ENCODE measurements around the gene RASGRP1. TPM values are rescaled to one million over a fixed set of nuclear protein-coding genes. Genes with fewer than 3 reads are reported as not detected.

The RASGRP1 gene
- total RNA-seq, 1 donor from 2014 or later: 1.6 TPM

- H3K4me1 Mint-ChIP-seq: no peaks in the 10 kb centered on the region
- TF ChIP-seq, protein P1, sequence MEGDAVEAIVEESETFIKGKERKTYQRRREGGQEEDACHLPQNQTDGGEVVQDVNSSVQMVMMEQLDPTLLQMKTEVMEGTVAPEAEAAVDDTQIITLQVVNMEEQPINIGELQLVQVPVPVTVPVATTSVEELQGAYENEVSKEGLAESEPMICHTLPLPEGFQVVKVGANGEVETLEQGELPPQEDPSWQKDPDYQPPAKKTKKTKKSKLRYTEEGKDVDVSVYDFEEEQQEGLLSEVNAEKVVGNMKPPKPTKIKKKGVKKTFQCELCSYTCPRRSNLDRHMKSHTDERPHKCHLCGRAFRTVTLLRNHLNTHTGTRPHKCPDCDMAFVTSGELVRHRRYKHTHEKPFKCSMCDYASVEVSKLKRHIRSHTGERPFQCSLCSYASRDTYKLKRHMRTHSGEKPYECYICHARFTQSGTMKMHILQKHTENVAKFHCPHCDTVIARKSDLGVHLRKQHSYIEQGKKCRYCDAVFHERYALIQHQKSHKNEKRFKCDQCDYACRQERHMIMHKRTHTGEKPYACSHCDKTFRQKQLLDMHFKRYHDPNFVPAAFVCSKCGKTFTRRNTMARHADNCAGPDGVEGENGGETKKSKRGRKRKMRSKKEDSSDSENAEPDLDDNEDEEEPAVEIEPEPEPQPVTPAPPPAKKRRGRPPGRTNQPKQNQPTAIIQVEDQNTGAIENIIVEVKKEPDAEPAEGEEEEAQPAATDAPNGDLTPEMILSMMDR (conservative IDR thresholded peaks at IDR 0.05): no peak
- no peak overlapping the region for H3K27ac Mint-ChIP-seq (ENCODE audit: unreplicated experiment)
- H3K36me3 Mint-ChIP-seq (ENCODE audit: low read depth): peaks cover 1% of the 10 kb centered on the region
- H3K27me3 Mint-ChIP-seq (ENCODE audit: low read depth): no peaks in the 10 kb centered on the region
- H3K9me3 Mint-ChIP-seq: no peaks in the 10 kb centered on the region
- DNase-seq (ENCODE audit: low read depth, low spot score): no peak
- H3K4me3 Mint-ChIP-seq: no peak overlapping the region
Observed at GRCh38 chr15:38476120-38476519, 88.5 kb downstream of the RASGRP1 start.

GRCh38 chr15:38475361-38475760 lies 89.3 kb downstream of the RASGRP1 start:
- no peak overlapping the region for H3K4me3 Mint-ChIP-seq
- no peaks in the 10 kb centered on the region for H3K9me3 Mint-ChIP-seq
- H3K36me3 Mint-ChIP-seq (ENCODE audit: low read depth): no peaks in the 10 kb centered on the region
- H3K4me1 Mint-ChIP-seq: no peaks in the 10 kb centered on the region
- DNase-seq (ENCODE audit: low read depth, low spot score): no peak
- H3K27me3 Mint-ChIP-seq (ENCODE audit: low read depth): no peaks in the 10 kb centered on the region
- H3K27ac Mint-ChIP-seq (ENCODE audit: unreplicated experiment): no peak overlapping the region
- TF ChIP-seq, protein P1 (conservative IDR thresholded peaks at IDR 0.05): no peak

- H3K9me3 Mint-ChIP-seq: no peaks in the 10 kb centered on the region
- DNase-seq (ENCODE audit: low read depth, low spot score): no peak
- H3K4me1 Mint-ChIP-seq: no peaks in the 10 kb centered on the region
- TF ChIP-seq, protein P1 (conservative IDR thresholded peaks at IDR 0.05): peak; percentile 82
- no peak overlapping the region for H3K27ac Mint-ChIP-seq (ENCODE audit: unreplicated experiment)
- no peaks in the 10 kb centered on the region for H3K36me3 Mint-ChIP-seq (ENCODE audit: low read depth)
- H3K27me3 Mint-ChIP-seq (ENCODE audit: low read depth): no peaks in the 10 kb centered on the region
- no peak overlapping the region for H3K4me3 Mint-ChIP-seq
Observed at GRCh38 chr15:38474155-38474757, 90.4 kb downstream of the RASGRP1 start.

DNA sequence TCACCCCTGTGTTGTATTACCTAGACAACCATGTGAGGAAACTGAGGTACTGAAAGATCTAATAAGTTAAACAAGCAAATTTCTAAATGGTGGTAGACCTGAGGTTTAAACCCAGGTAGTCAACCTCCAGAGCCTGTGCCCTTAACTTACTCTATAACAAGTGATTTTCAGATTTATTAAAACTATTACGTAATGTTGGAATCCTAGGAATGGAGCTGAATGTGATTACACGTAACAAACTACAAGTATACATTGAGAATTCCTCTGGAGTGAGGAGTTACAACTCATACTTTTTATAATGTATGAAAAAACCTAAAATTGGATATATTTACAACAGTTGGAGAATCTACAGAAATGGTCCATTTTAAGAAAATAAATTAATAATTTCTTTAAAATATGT lies 92.6 kb downstream of the RASGRP1 start:
- DNase-seq (ENCODE audit: low read depth, low spot score): no peak
- no peak overlapping the region for H3K4me3 Mint-ChIP-seq
- H3K27me3 Mint-ChIP-seq (ENCODE audit: low read depth): no peaks in the 10 kb centered on the region
- H3K4me1 Mint-ChIP-seq: no peaks in the 10 kb centered on the region
- TF ChIP-seq, protein P1 (conservative IDR thresholded peaks at IDR 0.05): no peak
- no peak overlapping the region for H3K27ac Mint-ChIP-seq (ENCODE audit: unreplicated experiment)
- no peaks in the 10 kb centered on the region for H3K9me3 Mint-ChIP-seq
- peaks cover 3% of the 10 kb centered on the region for H3K36me3 Mint-ChIP-seq (ENCODE audit: low read depth)

GRCh38 chr15:38470816-38471215 lies 93.8 kb downstream of the RASGRP1 start:
- TF ChIP-seq, protein P1 (conservative IDR thresholded peaks at IDR 0.05): no peak
- H3K27me3 Mint-ChIP-seq (ENCODE audit: low read depth): no peaks in the 10 kb centered on the region
- no peaks in the 10 kb centered on the region for H3K4me1 Mint-ChIP-seq
- H3K36me3 Mint-ChIP-seq (ENCODE audit: low read depth): peaks cover 3% of the 10 kb centered on the region
- no peak for DNase-seq (ENCODE audit: low read depth, low spot score)
- no peak overlapping the region for H3K27ac Mint-ChIP-seq (ENCODE audit: unreplicated experiment)
- no peak overlapping the region for H3K4me3 Mint-ChIP-seq
- H3K9me3 Mint-ChIP-seq: no peaks in the 10 kb centered on the region
